ENCODE data around the gene CALD1.

CALD1 gene

DNA sequence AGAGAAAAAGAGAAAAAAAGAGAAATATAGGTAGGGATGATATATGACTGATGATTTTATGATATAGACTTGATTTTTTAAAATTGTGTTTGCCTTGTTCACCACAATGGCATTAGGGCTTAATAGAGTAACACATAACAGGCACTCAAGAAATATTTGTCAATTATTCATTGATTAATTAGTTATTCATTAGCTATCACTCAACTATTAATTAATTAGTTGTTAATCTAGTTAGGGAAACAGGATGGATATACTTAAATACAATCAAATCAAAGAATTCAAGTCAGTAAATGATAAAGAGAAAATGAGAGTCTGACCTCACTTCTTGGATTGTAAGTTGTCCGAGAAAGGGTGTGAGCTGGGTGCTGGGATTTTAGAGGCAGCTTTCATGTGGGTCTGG is 15.1 kb upstream of the CALD1 start:
- no peak for DNase-seq

DNA sequence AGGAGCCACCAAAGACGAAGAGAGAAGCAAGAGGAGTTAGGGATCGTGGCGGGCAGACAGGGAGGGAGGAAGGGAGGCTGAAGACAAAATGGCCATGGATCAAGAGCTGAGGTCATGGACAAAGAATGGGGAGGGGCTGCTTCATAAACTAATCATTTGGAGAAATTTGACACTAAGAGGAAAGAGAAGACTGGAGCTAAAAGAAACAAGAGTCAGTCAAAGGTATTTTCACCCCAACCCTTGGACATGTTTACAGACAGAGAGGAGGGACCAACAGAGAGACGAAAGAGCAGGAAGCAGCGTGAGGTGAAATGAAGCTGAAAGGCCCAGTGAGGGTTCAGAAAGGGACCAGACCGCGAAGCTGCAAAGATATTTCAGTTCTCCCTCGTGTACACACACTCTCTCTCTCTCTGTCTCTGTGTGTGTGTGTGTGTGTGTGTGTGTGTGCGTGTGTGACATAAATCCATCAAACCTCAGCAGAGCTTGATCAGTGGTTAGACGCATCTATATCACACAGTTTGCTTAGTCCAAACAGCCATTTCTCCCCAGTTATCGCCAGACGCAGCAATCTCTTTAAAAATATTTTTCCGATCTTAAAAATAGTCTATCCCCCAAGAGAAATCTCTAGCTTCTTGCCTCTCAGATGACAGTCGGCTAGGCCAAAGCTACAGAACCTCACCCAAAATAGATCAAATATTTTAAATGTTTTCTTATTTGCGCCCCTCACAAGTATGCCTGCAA is 12.5 kb upstream of the CALD1 start:
- no peak for DNase-seq

DNA sequence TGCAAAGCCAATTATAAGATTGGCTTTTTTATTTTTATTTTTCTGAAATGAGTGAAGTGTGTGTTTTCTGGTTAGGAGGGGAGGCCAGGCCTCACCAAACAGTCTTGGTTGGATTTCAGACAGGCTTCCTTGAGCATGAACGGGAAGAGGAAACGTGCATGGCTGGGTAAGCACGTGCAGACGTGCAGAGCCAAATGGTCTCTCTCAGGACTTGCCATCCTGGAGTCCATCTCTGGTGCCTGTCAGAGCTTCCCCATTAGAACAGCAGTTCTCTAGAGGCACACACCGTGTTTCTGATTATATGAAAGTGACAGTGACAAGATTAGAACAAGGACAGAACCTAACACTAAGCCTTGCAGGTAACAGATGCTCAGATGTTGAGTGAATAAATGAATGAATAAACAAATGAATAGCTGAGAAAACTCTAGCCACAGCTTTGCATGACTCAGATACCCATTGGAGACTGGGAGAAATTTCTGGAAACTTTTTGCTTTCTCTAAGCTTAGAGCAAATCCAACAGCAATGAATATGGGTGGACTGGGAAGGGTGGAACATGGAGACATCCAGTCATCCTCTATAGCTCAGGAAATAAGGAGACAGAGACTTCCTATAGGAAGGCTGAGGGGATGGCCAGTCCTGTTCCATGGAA is 11.8 kb upstream of the CALD1 start:
- no peak for DNase-seq

DNA sequence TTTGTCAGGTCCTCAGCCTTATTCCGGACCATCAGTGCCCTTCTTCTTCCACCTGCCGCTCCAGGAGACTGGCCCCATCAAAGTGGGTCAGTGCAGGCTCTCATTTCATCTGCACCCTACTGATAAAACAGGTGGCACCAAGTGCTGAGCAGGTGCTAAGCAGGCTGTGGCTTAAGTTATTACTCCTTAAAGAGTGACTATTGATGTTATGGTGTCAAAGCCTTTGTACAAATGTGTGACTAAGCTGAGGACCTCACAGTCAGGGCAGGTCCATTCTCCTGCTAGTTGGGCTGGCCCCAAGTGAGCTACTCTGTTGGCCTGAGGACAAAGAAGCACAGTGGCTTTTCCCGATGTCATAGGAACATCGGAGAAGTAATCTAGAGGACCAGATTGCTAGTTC is 11.2 kb upstream of the CALD1 start:
- DNase-seq: no peak

DNA sequence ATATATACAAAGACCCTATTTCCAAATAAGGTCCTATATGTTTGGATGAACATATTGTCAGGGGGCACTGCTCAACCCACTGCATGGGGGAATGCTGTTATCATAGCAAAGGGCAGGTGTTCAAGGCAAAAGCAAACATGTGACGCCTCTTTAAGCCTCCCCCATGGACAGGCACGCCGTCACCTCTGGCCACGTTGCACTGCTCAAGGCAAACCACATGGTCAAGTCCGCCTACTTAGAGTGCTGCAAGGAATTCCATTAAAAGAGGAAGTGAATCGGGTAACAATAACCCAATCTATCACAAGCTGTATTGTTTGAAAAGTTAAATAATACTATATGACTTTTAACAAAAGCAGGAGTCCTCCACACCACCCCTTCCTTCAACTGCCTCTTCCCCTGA is 8.8 kb upstream of the CALD1 start:
- no peak for DNase-seq

DNA sequence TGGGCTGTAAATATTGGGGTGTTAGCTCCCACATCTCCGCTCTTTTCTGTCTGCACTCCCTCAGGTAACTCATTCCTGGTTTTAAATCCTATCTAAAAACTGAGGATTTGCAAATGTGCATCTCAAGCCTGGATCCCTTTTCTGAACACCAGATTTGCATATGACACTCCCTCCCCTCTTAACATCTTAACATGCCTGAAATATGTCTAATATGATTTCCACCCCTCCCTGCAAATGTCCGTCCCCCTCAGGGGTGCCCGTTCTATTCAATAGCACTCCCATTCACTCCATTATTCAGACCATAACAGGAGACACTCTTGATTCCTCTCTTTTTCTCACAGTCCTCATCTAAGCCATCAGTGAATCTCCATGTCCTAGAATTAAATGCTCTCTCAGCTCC is 8.3 kb upstream of the CALD1 start:
- DNase-seq: no peak

DNA sequence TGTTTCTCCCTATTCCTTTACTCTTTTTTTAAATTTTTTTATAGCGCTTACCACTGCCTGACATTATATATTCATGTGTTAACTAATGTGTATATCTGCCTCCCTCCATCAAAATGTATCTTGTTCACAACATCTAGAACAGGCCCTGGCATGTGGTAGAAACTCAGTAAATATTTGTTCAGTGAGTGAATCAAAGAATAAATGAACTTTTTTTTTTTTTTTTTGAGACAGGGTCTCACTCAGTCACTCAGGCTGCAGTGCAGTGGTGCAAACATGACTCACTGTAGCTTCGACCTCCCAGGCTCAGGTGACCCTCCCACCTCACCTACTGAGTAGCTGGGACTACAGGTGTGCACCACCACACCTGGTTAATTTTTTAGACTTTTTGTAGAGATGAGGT is 7.5 kb upstream of the CALD1 start:
- no peak for DNase-seq

DNA sequence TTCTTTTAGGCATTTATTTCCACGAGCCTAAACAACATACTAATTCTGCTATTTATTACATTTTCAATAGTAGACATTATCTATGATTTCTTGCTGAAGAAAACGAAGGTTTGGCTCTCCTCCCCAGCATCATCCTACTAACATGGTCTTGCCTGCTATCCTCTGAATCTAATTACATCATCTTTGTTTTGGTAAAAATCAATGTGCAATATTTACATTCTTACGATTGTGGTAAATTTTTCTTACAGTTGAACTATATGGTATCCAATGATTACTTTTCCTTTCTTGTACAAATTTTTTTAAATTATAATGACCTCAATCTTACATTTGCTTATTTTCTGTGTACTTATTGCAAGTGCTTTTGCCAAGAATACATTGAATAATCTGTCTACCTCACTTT is 7.0 kb upstream of the CALD1 start:
- no peak for DNase-seq

DNA sequence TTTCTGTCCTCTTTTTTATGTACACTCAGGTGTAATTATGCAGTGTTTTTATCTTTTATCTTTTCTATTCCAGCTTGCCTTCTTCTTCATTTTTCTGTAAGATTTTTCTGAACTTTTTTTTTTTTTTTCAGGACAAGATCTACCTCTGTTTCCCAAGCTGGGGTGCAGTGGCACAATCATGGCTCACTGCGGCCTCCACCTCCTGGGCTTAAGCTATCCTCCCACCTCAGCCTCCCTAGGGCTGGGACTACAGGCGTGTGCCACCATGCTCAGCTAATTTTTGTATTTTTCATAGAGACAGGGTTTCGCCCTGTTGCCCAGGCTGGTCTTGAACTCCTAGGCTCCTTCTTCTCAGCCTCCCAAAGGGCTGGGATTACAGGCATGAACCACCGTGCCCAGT is 6.3 kb upstream of the CALD1 start:
- DNase-seq: no peak

DNA sequence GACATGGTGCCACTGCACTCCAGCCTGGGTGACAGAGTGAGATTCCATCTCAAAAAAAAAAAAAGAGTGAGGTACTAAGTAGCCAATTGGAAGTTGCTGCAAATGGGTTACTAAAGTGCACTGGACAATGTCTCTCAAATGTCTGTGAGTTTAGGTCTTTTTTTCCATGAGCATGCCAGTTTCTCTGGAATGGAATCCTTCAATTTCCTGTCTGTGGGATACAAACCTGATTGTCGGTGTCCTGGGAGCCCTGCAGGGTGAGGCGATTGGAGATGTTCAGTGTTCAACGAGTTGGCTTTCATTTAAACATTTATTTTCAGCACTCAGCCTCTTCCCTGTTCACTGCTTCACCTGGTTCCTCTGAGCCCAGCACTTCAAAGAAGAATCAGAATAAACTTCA is 5.3 kb upstream of the CALD1 start:
- DNase-seq: no peak

DNA sequence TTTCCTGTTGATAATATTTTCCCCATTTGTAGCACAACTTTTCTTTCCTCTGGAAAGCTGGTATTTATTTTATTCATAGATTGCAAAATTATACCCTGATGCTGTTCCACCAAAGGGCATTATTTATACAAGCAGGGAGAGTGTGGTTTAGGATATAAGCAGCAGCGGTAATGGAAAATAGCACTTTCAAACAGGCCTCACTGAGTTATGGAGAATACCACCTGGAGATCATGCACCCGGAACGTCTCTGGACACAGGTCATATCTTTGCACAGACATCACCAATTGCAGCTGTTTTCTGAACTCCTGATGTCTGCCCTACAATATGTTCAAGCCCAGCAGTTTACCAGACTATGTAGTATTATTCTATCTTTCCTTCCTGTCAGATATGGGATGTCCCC is 2.0 kb upstream of the CALD1 start:
- no peak for DNase-seq

DNA sequence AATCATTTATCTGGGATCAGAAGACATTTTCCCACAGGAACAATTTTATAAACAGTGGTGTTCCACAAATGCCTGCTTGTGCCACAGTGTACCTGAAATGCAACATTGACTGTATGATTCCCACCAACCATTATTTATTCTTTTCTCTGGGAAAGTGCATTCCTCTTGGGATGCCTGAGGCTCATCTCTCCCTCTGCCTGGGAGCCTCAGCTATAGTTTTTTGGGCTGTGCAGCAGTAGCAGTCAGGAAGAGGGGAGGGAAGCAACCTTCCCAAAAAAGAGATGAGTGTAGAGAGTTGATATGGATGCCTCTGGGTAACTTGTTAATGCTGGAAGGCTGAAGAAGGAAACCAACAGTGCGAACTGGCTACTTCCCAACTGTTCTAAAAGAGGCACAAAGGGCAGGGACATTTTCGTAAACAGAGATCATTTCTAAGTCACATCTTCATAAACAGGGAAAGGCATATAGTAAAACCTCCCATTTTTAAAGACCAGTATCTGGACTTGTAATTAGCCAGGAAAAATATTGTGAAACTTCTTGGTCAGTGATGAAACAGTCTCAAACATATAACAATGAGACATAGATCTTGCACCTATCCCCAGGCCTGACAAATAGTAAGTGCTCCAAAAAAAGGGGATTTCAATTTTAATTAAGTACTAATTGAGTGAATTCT is 1.4 kb upstream of the CALD1 start:
- DNase-seq: no peak

DNA sequence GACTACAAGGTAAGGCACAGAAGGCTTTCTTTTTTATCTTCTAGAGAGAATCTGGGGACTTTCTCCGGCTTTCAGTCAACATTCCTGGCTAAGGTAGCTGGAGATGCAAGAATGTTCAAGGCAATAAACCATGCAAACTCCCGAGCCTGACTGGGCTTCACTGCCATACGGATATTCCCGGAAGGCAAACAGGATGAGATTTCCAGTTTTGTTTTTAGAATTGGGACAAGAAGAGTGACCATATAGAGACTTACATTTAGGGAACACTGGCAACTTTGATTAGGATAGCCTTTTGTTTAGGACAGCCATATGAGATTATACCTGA is 269 bp downstream of the CALD1 start:
- DNase-seq: no peak

DNA sequence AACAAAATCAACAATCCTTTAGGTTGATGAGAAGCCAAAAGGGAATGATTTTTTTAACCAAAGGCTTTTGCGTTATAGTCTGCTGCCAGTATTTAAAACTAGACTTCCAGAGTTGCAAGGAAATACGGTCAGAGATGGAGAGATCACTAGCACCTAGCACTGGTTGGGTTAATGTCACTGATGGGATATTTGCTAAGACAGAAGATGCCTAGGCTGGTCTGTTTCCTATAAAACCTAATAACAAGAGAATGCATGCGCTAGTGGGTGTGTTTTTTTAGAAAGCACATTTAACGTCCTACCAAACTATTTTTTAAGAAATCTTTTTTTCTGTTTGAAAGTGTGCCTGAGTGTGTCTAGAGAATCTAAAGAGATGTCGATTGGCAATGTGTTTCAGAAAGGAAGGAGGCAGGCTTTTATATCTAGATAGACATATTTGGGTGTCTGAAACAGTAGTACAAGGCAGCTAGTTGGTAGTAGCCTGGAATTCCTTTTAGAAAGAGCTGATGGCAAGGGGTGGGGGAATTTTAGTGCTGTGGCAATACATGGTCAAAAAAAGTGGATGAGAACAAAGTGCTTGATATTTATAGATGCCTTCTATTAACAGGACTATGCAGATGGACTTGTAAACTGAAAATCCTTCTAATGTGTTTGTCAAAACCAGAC is 863 bp downstream of the CALD1 start:
- DNase-seq: no peak

DNA sequence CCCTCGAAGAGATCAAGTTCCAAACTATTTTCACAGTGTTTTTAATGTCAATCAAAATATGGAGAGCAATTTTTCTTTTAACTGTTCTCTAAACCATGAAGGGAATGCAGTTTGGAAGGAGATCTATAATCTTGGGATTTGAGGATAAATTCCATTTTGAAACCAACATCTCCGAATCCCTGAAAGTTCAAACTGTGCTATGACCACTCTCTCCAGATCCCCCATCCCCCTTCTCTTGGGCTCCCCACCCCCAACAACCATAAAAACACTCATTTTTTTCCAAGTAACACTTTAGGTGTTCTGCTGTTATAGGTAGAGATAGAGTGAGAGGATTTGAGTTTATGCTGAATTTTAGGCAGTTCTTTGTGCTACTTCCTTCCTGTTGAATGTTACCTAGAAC is 1.7 kb downstream of the CALD1 start:
- DNase-seq: no peak

DNA sequence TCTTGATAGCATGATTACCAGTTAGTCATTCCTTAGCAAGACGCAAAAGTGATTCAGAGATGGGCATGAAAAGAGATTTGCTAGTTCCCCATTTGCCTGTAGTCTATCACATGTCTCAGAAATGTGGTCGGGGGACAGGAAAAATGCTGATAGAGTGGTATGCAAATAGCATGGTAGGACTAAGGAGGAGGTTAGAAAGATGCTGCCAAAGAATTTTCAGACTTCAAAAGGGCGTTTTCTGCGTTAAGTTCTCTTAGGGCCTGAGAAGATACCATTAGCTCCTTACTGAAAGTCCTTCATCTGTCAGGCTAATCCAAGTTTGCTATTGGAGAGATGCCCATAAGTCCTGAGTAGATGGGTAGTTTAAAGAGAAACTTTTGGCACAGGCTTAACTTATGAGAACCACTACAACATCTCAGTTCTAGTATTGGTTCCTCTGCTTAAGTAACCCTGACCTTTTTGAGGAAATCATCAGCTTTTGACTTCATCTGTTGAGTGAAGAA is 2.7 kb downstream of the CALD1 start:
- DNase-seq: no peak

DNA sequence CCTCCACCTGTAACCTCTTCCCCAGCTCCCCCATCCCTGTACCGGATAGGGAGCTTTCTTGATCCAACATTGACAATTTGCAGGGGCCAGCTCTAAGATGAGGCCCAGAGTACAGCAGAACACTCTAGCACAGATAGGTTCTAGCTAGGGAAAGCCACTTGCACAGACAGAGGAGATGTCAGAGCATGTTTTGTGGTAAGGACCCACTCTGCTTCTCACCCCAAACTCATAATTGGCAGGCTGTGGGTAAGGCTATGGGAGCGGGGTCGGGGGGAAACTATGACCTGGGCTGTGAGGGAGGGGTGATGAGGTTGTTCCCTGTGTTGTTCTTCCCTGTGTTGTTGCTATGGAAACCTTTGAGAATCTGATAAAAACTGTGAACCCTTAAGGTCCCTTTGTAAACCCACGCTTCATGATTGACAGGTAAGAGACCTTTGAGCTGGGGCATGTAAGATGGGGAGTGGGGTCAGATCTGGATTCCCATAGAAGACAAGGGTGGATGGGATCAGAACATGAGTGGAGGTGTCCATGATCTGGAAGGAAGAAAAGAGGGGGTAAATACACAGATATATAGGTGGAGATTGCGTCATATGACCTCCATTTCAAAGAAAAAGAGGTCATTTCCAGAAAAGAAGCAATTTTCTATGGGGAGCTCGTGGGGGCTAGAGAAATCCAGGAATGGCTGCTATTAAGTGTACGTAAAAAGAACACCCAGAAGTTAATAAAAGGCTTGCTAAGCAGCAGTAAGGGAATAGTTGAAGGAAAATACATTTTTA is 4.0 kb downstream of the CALD1 start:
- no peak for DNase-seq

DNA sequence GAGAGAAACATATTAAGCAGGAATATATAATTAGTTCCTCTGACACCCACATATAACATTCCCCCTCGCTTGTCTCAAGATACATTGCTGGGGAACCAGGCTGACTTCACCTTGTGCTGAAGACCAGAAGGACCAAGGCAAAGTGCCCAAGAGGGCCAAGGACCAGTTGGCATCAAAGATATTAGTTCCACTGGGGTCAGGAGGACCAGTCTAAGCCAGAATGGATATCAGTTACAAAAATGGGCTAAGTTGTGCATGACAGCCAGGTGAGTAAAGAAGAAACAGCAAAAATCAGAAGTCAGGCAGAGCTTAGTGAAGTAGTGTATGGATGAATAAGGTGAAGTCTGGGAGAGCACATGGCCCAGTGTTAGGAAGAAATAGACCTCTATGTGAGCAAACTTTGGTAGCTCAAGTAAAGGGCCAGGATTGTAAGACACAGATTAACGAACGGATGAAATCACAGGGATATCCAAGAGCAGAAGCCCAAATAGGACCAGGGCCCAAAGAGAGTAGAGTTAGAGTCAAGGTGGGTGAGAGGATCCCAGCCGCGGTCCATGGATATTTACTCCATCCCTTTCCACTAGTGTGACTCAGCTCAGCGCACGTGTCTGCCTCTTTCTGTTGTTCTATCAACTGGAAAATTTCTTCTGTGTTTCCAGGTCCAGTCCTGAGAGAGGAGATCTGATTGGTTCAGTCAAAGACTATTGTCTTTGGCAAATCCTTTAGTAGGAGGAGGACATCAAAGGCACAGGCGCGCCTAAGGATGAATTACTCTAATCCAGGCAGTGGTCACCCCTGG is 5.0 kb downstream of the CALD1 start:
- no peak for DNase-seq

DNA sequence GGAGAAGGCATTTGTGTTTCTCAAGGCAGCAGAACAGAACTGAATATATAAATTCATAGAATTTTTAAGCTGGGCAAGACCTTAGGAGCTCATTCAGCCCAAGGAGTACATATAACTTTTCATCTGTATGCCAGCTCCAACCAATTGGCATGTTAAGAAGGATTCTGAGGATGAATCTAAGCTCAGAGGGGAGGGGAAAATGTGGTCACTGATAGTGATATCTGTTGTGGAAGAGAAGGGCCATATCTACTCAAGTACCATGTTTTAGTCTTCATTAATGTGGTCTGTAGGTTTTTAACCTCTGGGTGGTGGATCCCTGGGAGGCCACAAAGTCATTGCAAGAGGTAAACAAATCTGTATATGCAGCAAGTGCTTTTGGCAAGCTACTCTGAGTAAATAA is 6.4 kb downstream of the CALD1 start:
- DNase-seq: no peak

DNA sequence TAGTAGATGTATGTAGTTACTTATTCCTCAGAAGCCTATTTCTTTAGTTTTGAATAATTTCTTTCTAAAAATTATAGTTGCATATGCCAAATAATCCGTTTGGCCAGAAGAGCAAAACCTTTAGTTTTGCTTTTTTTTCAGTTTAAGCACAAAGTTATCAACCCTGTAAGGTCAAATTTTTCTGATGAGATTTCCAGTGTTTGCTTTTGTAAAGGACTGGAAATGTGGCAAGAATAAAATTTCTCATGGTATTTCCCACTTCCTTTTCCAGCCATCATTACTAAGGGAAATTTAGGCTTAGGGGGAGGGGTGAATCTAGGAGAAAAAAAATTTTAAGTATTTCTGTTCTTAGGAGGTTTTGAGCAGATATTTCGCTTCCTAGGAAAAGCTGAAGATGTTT is 7.6 kb downstream of the CALD1 start:
- DNase-seq: no peak

DNA sequence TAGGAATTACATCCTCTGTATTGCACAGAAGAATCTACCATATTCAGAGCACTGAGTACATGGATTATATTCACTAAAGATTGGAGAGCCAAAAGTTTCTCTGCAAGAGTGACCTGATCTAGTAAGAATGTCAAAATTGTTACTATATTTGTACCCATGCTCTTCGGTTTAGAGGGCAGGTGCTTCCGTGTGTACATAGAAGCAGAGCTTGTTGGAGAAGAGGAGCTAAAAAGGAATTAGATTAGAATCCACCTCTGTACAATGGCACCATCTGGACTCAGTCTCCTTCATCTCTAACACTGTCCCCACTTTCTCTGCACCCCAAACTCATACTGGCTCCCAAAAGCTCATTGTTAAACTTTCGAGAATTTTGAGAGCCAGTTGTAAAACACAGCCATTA is 8.3 kb downstream of the CALD1 start:
- DNase-seq: no peak

DNA sequence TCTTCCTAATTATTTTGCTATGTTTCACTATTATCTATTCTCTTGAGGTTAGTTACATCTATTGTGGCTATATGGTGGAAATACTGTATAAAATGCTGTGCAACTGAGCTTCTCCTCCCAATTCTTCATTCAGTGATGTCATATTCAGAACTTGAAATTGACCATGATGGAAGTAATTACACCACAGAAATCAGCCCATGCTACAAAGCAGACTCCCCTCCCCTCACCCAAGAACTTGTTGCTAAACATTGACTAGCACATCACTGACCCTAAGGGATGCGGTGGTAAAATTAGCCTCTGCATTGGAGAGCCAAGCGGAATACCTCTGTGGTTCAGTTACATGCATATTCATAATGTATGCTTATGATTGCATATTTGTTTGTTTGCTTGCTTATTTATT is 8.8 kb downstream of the CALD1 start:
- no peak for DNase-seq
